Testis (tissue), 3 donors: Measurements from ENCODE around the gene MMP24. TPM values are rescaled to one million over a fixed set of nuclear protein-coding genes. Genes with fewer than 3 reads are reported as not detected.

Experiments used
- DNase-seq: peaks from one replicate; pipeline ENCODE4 v3.0.0-alpha.2; 2019
- H3K27ac ChIP-seq, 2 donors: fragments of 200-600 bp; sonication (generic); one replicate each; pipeline ENCODE4 v1.5.1; 2019
- H3K27me3 ChIP-seq: fragments of 200-600 bp; sonication (generic); one replicate; pipeline ENCODE4 v1.5.1; 2019
- H3K36me3 ChIP-seq: fragments of 200-600 bp; sonication (generic); one replicate; pipeline ENCODE4 v1.5.1; 2017; ENCODE audit warnings: low read depth; ENCODE audit errors: missing control alignments
- H3K4me1 ChIP-seq: fragments of 200-600 bp; sonication (generic); one replicate; pipeline ENCODE4 v1.5.1; 2019
- H3K4me3 ChIP-seq, 2 donors: fragments of 200-600 bp; sonication (generic); one replicate each; pipeline ENCODE4 v1.5.1; 2017 to 2019
- H3K9me3 ChIP-seq: fragments of 200-600 bp; sonication (generic); one replicate; pipeline ENCODE4 v1.5.1; 2017
- CTCF ChIP-seq, 3 experiments: fragments of 450-650 bp in 2 of 3; fragments of 200-600 bp in 1 of 3; sonication (generic) in 1 of 3; IDR thresholded peaks; one replicate each; pipeline ENCODE4 v1.5.1; 2016 to 2019; ENCODE audit warnings: antibody characterized with exemption in 3 of 3, mild to moderate bottlenecking in 2 of 3, moderate library complexity in 1 of 3
- POLR2A ChIP-seq: fragments of 450-650 bp; IDR thresholded peaks from one replicate; pipeline ENCODE4 v1.6.1; 2017; ENCODE audit warnings: antibody characterized with exemption, mild to moderate bottlenecking, moderate library complexity
- WGBS, 2 donors: methylation state at CpG; one replicate each; pipeline ENCODE4 v1.1.5; 2018; 5-methylcytosine and 5-hydroxymethylcytosine counted together
- intact Hi-C: fragments of 100-400 bp; cut with DNase I; formaldehyde crosslinking; loops from one replicate; pipeline ENCODE4 v1.15.1; 2023; ENCODE audit warnings: low total_unique reads
- polyA plus RNA-seq: library from polyadenylated mRNA; stranded (reverse); fragments of 350-450 nt; fragmentation: Illumina TruSeq; extraction: RNeasy Lipid Tissue Mini Kit (QIAGEN cat#74804); gene quantifications from one replicate; pipeline ENCODE4 v1.2.3, GENCODE V29; 2014; ENCODE audit warnings: low read depth, low replicate concordance; ENCODE audit not compliant: insufficient read depth
- total RNA-seq, 2 donors: library from RNA; depleted of rRNA; stranded (reverse); fragments of >200 nt; gene quantifications; one replicate each; pipeline ENCODE4 v1.2.3, GENCODE V29; 2016

The MMP24 gene
- total and polyA plus RNA-seq, 3 donors from 2014 or later, result 1.1 to 2.2 (median 1.1) TPM

GRCh38 chr20:35292504-35293285, 66.2 kb downstream of the MMP24 start:
- no peaks in the 10 kb centered on the region for H3K9me3 ChIP-seq
- 67 to 68% methylated on average over 19 to 23 of the region's 23 CpGs for WGBS, 2 donors
- no peak for DNase-seq
- no peak overlapping the region for H3K27ac ChIP-seq
- intact Hi-C loops, result no loop called here
- H3K36me3 ChIP-seq, result no peaks in the 10 kb centered on the region
- no peak overlapping the region for H3K4me3 ChIP-seq
- H3K4me1 ChIP-seq, result no peaks in the 10 kb centered on the region
- TF ChIP-seq CTCF (IDR thresholded peaks at IDR 0.05), result no peak
- no peak for TF ChIP-seq POLR2A
- no peaks in the 10 kb centered on the region for H3K27me3 ChIP-seq

GRCh38 chr20:35293303-35294292, 67.1 kb downstream of the MMP24 start:
- no peak for TF ChIP-seq CTCF (IDR thresholded peaks at IDR 0.05)
- no peak for TF ChIP-seq POLR2A
- Histone ChIP-seq H3K27me3 (no peaks in the 10 kb centered on the region), H3K4me1 (no peaks in the 10 kb centered on the region), H3K9me3 (no peaks in the 10 kb centered on the region), H3K36me3 (no peaks in the 10 kb centered on the region), H3K4me3 (no peak overlapping the region), H3K27ac (no peak overlapping the region)
- intact Hi-C loops, result no loop called here
- 86 to 93% methylated on average over 19 of the region's 19 CpGs for WGBS, 2 donors
- no peak for DNase-seq

DNA sequence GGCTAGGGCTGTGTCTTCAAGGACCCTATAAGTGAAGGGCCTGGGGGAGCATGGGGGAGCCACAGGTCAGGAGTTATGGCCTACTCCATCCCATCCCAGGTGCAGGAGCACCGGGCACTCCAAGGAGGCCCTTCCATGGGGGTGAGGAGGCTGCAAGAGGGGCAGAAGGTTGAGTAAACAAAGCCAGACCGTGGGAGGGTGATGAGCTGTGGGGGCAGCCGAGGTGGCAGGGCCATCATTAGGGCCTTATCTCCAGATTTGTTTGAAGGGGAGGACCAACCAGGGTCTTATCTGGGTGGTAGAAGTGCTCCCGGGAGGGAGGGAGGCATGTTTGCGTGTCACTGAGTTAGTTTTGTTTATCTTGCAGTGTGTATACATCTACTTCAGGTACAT, 67.8 kb downstream of the MMP24 start:
- H3K36me3 ChIP-seq, result no peaks in the 10 kb centered on the region
- H3K9me3 ChIP-seq, result no peaks in the 10 kb centered on the region
- intact Hi-C loops, result no loop called here
- DNase-seq, result no peak
- TF ChIP-seq CTCF (IDR thresholded peaks at IDR 0.05), result no peak
- TF ChIP-seq POLR2A, result no peak
- no peak overlapping the region for H3K27ac ChIP-seq
- no peaks in the 10 kb centered on the region for H3K4me1 ChIP-seq
- H3K27me3 ChIP-seq, result no peaks in the 10 kb centered on the region
- WGBS, 2 donors, result 41 to 60% methylated on average over 5 of the region's 5 CpGs
- no peak overlapping the region for H3K4me3 ChIP-seq

DNA sequence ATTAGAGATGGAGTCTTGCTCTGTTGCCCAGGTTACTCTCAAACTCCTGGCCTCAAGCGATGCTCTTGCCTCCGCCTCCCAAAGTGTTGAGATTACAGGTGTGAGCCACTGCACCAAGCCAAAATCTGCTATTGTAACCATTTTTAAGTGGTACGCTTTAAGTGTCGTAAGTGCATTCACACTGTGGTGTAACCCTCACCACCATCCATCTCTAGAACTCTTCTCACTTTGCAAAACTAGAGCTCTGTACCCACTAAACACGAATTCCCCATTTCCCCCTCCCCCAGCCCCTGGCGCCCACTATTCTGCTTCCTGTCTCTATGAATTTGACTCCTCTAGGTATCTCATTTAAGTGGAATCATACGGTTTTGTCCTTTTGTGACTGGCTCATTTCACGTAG, 68.6 kb downstream of the MMP24 start:
- Histone ChIP-seq H3K36me3 (no peaks in the 10 kb centered on the region), H3K4me1 (no peaks in the 10 kb centered on the region), H3K9me3 (no peaks in the 10 kb centered on the region), H3K4me3 (no peak overlapping the region), H3K27ac (no peak overlapping the region), H3K27me3 (no peaks in the 10 kb centered on the region)
- no peak for TF ChIP-seq POLR2A
- TF ChIP-seq CTCF (IDR thresholded peaks at IDR 0.05), result no peak
- 83 to 84% methylated on average over 8 of the region's 8 CpGs for WGBS, 2 donors
- DNase-seq, result no peak
- intact Hi-C loops, result loop anchor here (5.0 kb wide), 1 partner anchor 147 kb away; no protein-coding TSS in a partner anchor
